22Rv1 (cell line): ENCODE measurements around the gene ORAI3.
A peak's percentile ranks its signal among the peaks of the same experiment; 100 is the strongest.

Source experiments
- CTCF ChIP-seq: fragments of 450-650 bp; IDR thresholded peaks from 2 replicates; pipeline ENCODE4 v1.5.1; 2017; ENCODE audit warnings: mild to moderate bottlenecking
- ZFX ChIP-seq: fragments of 450-650 bp; IDR thresholded peaks from 2 replicates; pipeline ENCODE4 v1.6.1; 2017; ENCODE audit warnings: antibody characterized with exemption, borderline replicate concordance

GRCh38 chr16:30941600-30942425 is 7.1 kb upstream of the ORAI3 start:
- TF ChIP-seq CTCF = peak; percentile 94
- no peak for TF ChIP-seq ZFX
